Vagina (tissue), 2 donors: ENCODE results near the gene CHD5. TPM values are rescaled to one million over a fixed set of nuclear protein-coding genes. Genes with fewer than 3 reads are reported as not detected.

Experiments
- DNase-seq, 2 donors: peaks; one replicate each; pipeline ENCODE4 v3.0.0-alpha.2; 2017; ENCODE audit errors: extremely low spot score in 2 of 2
- H3K27ac ChIP-seq: fragments of 200-600 bp; sonication (generic); one replicate; pipeline ENCODE4 v1.5.1; 2019
- H3K27me3 ChIP-seq: fragments of 200-600 bp; sonication (generic); one replicate; pipeline ENCODE4 v1.5.1; 2019
- H3K36me3 ChIP-seq, 2 donors: fragments of 200-600 bp; sonication (generic); one replicate each; pipeline ENCODE4 v1.5.1; 2017 to 2019
- H3K4me1 ChIP-seq: fragments of 200-600 bp; sonication (generic); one replicate; pipeline ENCODE4 v1.5.1; 2019
- H3K4me3 ChIP-seq, 2 donors: fragments of 200-600 bp; sonication (generic); 1 replicate in 1 of 2; 2 replicates in 1 of 2; pipeline ENCODE4 v1.5.1; 2016 to 2019
- H3K9me3 ChIP-seq: fragments of 200-600 bp; sonication (generic); one replicate; pipeline ENCODE4 v1.5.1; 2019
- CTCF ChIP-seq, 3 experiments: fragments of 450-650 bp in 2 of 3; fragments of 200-600 bp in 1 of 3; sonication (generic) in 1 of 3; IDR thresholded peaks; one replicate each; pipeline ENCODE4 v1.5.1; 2017 to 2019; ENCODE audit warnings: antibody characterized with exemption in 3 of 3, mild to moderate bottlenecking in 2 of 3, moderate library complexity in 2 of 3
- POLR2A ChIP-seq, 2 donors: fragments of 450-650 bp; IDR thresholded peaks; one replicate each; pipeline ENCODE4 v1.6.1; 2017; ENCODE audit warnings: antibody characterized with exemption in 2 of 2, mild to moderate bottlenecking in 2 of 2, moderate library complexity in 2 of 2
- POLR2AphosphoS5 ChIP-seq, 2 donors: sonication (generic); formaldehyde crosslinking; IDR thresholded peaks; one replicate each; pipeline ENCODE4 v1.9.0; 2017; ENCODE audit warnings: antibody characterized with exemption in 2 of 2, mild to moderate bottlenecking in 2 of 2, low read depth in 1 of 2; ENCODE audit not compliant: insufficient read depth in 1 of 2
- intact Hi-C: fragments of 100-400 bp; cut with DNase I; formaldehyde crosslinking; loops from one replicate; pipeline ENCODE4 v1.15.1; 2023
- total RNA-seq: library from RNA; depleted of rRNA; stranded (reverse); fragments of >200 nt; gene quantifications from one replicate; pipeline ENCODE4 v1.2.3, GENCODE V29; 2016

CHD5 gene
- total RNA-seq, 1 donor from 2014 or later: 2.0 TPM

GRCh38 chr1:6070450-6070974 is 109.6 kb downstream of the CHD5 start:
- DNase-seq: no peak
- Histone ChIP-seq H3K9me3 (no peaks in the 10 kb centered on the region), H3K36me3 (no peaks in the 10 kb centered on the region), H3K4me3 (no peak overlapping the region), H3K4me1 (no peaks in the 10 kb centered on the region), H3K27me3 (no peaks in the 10 kb centered on the region), H3K27ac (no peak overlapping the region)
- TF ChIP-seq POLR2AphosphoS5 (IDR thresholded peaks at IDR 0.05; ENCODE audit: insufficient read depth in 1 of 2, low read depth in 1 of 2): no peak
- no peak for TF ChIP-seq POLR2A (IDR thresholded peaks at IDR 0.05)
- no peak for TF ChIP-seq CTCF (IDR thresholded peaks at IDR 0.05)
- intact Hi-C loops: no loop called here

- Histone ChIP-seq H3K36me3 (no peaks in the 10 kb centered on the region), H3K27me3 (no peaks in the 10 kb centered on the region), H3K4me3 (no peak overlapping the region), H3K9me3 (no peaks in the 10 kb centered on the region), H3K4me1 (no peaks in the 10 kb centered on the region), H3K27ac (no peak overlapping the region)
- no peak for DNase-seq
- intact Hi-C loops: no loop called here
- no peak for TF ChIP-seq POLR2AphosphoS5 (IDR thresholded peaks at IDR 0.05; ENCODE audit: insufficient read depth in 1 of 2, low read depth in 1 of 2)
- TF ChIP-seq CTCF (IDR thresholded peaks at IDR 0.05): no peak
- TF ChIP-seq POLR2A (IDR thresholded peaks at IDR 0.05): no peak
These were observed 110.5 kb downstream of the CHD5 start for GRCh38 chr1:6069573-6069972.

DNA sequence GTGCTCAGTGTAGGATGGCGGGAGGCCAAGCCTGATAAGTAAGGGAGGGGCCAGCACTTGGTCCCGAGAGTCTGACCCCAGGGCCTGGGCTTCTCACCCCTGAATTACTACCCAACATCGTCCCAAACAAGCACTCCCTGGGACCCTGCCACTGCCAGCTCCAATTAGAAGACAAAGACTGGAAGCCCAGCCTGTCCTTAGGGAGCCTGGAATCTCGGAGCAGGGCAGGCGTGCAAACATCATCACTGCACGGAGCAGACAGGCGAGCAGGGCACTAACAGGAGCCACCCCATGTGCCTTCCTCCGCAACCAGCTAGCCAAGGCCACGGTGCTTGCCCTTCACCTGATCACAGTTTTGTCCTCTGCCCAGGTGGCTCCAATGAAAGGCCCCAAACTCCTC is 111.2 kb downstream of the CHD5 start:
- no peaks in the 10 kb centered on the region for H3K9me3 ChIP-seq
- H3K4me3 ChIP-seq: no peak overlapping the region
- no peak for DNase-seq
- H3K27me3 ChIP-seq: no peaks in the 10 kb centered on the region
- intact Hi-C loops: no loop called here
- TF ChIP-seq CTCF (IDR thresholded peaks at IDR 0.05) (no peak), POLR2AphosphoS5 (IDR thresholded peaks at IDR 0.05; ENCODE audit: insufficient read depth in 1 of 2, low read depth in 1 of 2) (no peak), POLR2A (IDR thresholded peaks at IDR 0.05) (no peak)
- no peak overlapping the region for H3K27ac ChIP-seq
- no peaks in the 10 kb centered on the region for H3K36me3 ChIP-seq
- H3K4me1 ChIP-seq: no peaks in the 10 kb centered on the region

DNA sequence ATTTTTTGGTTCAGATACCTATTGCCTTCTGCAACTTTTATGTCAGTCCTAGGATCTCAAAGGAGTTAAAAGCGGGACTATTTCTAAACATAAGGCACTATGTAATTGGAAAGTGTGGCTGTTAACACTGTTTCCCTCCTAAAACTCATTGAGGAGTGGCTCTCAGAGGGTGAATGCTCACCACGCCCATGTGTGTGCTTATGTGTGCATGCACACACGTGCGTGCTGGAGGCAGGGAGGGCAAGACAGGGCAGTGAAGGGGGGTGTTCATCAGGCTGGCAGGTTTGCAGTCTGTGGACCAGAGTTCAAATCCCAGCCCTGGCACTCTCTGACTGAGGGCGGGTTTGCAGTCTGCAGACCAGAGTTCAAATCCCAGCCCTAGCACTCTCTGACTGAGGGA is 112.0 kb downstream of the CHD5 start:
- Histone ChIP-seq H3K36me3 (no peaks in the 10 kb centered on the region), H3K4me3 (no peak overlapping the region), H3K27me3 (no peaks in the 10 kb centered on the region), H3K27ac (no peak overlapping the region), H3K4me1 (no peaks in the 10 kb centered on the region), H3K9me3 (no peaks in the 10 kb centered on the region)
- DNase-seq: no peak
- TF ChIP-seq CTCF (IDR thresholded peaks at IDR 0.05) (no peak), POLR2AphosphoS5 (IDR thresholded peaks at IDR 0.05; ENCODE audit: insufficient read depth in 1 of 2, low read depth in 1 of 2) (no peak), POLR2A (IDR thresholded peaks at IDR 0.05) (no peak)
- intact Hi-C loops: no loop called here

- intact Hi-C loops: no loop called here
- no peak for DNase-seq
- Histone ChIP-seq H3K4me1 (no peaks in the 10 kb centered on the region), H3K4me3 (no peak overlapping the region), H3K36me3 (no peaks in the 10 kb centered on the region), H3K9me3 (no peaks in the 10 kb centered on the region), H3K27ac (no peak overlapping the region), H3K27me3 (no peaks in the 10 kb centered on the region)
- TF ChIP-seq POLR2A (IDR thresholded peaks at IDR 0.05) (no peak), CTCF (IDR thresholded peaks at IDR 0.05) (no peak), POLR2AphosphoS5 (IDR thresholded peaks at IDR 0.05; ENCODE audit: insufficient read depth in 1 of 2, low read depth in 1 of 2) (no peak)
These were observed 113.4 kb downstream of the CHD5 start for GRCh38 chr1:6066680-6067079.
